B cell (primary cell): ENCODE measurements around the gene CDK11A. TPM values are rescaled to one million over a fixed set of nuclear protein-coding genes. Genes with fewer than 3 reads are reported as not detected.

ENCODE experiments used
- ATAC-seq: fragments of 200-7000 bp; cut with Tn5 transposase; one replicate; pipeline ENCODE4 v1.10.0; 2021; ENCODE audit warnings: low read depth, mild to moderate bottlenecking, moderate number of reproducible peaks, moderate library complexity
- CTCF ChIA-PET: fragments of 350-600 bp; sonication (Branson Sonifier 250); formaldehyde crosslinking; loops from one replicate; lab custom pipeline; 2021; ENCODE audit warnings: antibody characterized with exemption, inconsistent platforms; lab: Charles Lee
- POLR2A ChIA-PET: fragments of 350-600 bp; sonication (Branson Sonifier 250); formaldehyde crosslinking; loops from one replicate; lab custom pipeline; 2021; ENCODE audit warnings: antibody characterized with exemption; lab: Charles Lee
- DNase-seq: peaks from one replicate; pipeline ENCODE4 v3.0.0; 2013
- H2AFZ ChIP-seq: 2 replicates; pipeline ENCODE4 v1.6.1; 2012; ENCODE audit warnings: mild to moderate bottlenecking, low read depth, low read length; ENCODE audit not compliant: insufficient read depth, poor library complexity, severe bottlenecking
- H3K27ac ChIP-seq, 2 donors: 1 replicate in 1 of 2; 2 replicates in 1 of 2; pipeline ENCODE4 v1.5.1; 2012 to 2013; ENCODE audit warnings: low read length in 2 of 2, mild to moderate bottlenecking in 2 of 2, moderate library complexity in 1 of 2
- H3K27me3 ChIP-seq, 4 experiments: fragments of 200-600 bp in 1 of 4; sonication (generic) in 1 of 4; replicated peaks in 1 of 4; 1 replicate in 2 of 4; 2 replicates in 2 of 4; pipeline versions ENCODE4 v1.6.1 to v1.7.0; 2013 to 2016; ENCODE audit warnings: low read length in 3 of 4, mild to moderate bottlenecking in 2 of 4, mixed read lengths in 1 of 4, moderate library complexity in 1 of 4; ENCODE audit not compliant: insufficient read depth in 4 of 4, control insufficient read depth in 3 of 4; ENCODE audit errors: control extremely low read depth in 1 of 4
- H3K36me3 ChIP-seq, 2 experiments: replicated peaks in 1 of 2; 1 replicate in 1 of 2; 2 replicates in 1 of 2; pipeline versions ENCODE4 v1.6.1 to v1.7.1; 2013; ENCODE audit warnings: low read length in 1 of 2; ENCODE audit not compliant: insufficient read depth in 2 of 2, control insufficient read depth in 1 of 2; ENCODE audit errors: control extremely low read depth in 1 of 2, extremely low read depth in 1 of 2
- H3K4me1 ChIP-seq, 2 donors: fragments of 200-600 bp in 1 of 2; sonication (generic) in 1 of 2; 1 replicate in 1 of 2; 2 replicates in 1 of 2; pipeline versions ENCODE4 v1.5.1 to v1.6.1; 2013 to 2017; ENCODE audit warnings: low read length in 2 of 2; ENCODE audit not compliant: control insufficient read depth in 2 of 2, insufficient read depth in 2 of 2
- H3K4me2 ChIP-seq: replicated peaks from 2 replicates; pipeline ENCODE3; 2012; ENCODE audit warnings: mild to moderate bottlenecking, low read depth, low read length; ENCODE audit not compliant: poor library complexity, severe bottlenecking
- H3K4me3 ChIP-seq, 5 experiments: fragments of 200-600 bp in 1 of 5; sonication (generic) in 1 of 5; 1 replicate in 3 of 5; 2 replicates in 2 of 5; pipeline versions ENCODE4 v1.5.1 to v1.7.0; 2011 to 2016; ENCODE audit warnings: low read length in 4 of 5, mild to moderate bottlenecking in 4 of 5, low read depth in 2 of 5, control low read depth in 1 of 5, moderate library complexity in 1 of 5; ENCODE audit not compliant: insufficient read depth in 1 of 5; ENCODE audit errors: control extremely low read depth in 1 of 5, extremely low read depth in 1 of 5
- H3K79me2 ChIP-seq: fragments of 200-600 bp; sonication (generic); one replicate; pipeline ENCODE4 v1.6.0; 2016; ENCODE audit warnings: low read length; ENCODE audit not compliant: control insufficient read depth, insufficient read depth
- H3K9ac ChIP-seq: fragments of 200-600 bp; sonication (generic); 2 replicates; pipeline ENCODE4 v1.6.1; 2017; ENCODE audit warnings: mild to moderate bottlenecking, low read length, moderate library complexity
- H3K9me3 ChIP-seq, 3 donors: one replicate each; pipeline versions ENCODE4 v1.6.1 to v1.7.1; 2013; ENCODE audit warnings: low read length in 2 of 3; ENCODE audit not compliant: control insufficient read depth in 2 of 3, insufficient read depth in 1 of 3; ENCODE audit errors: control extremely low read depth in 1 of 3
- H4K20me1 ChIP-seq: 2 replicates; pipeline ENCODE4 v1.6.0; 2012; ENCODE audit warnings: mild to moderate bottlenecking, low read length; ENCODE audit not compliant: insufficient read depth, control insufficient read depth, poor library complexity, severe bottlenecking
- H3K27ac Mint-ChIP-seq: one replicate; pipeline ENCODE4 v1.8.0; 2021; ENCODE audit warnings: mixed read lengths
- H3K27me3 Mint-ChIP-seq: one replicate; pipeline ENCODE4 v1.8.0; 2021; ENCODE audit warnings: mixed read lengths
- H3K4me1 Mint-ChIP-seq: one replicate; pipeline ENCODE4 v1.8.0; 2021; ENCODE audit warnings: mixed read lengths
- H3K4me3 Mint-ChIP-seq: one replicate; pipeline ENCODE4 v1.8.0; 2021; ENCODE audit warnings: mixed read lengths
- H3K9me3 Mint-ChIP-seq: one replicate; pipeline ENCODE4 v1.8.0; 2022; ENCODE audit warnings: mixed read lengths; ENCODE audit not compliant: insufficient read depth
- EZH2 ChIP-seq: IDR thresholded peaks from 2 replicates; pipeline ENCODE4 v1.6.1; 2012; ENCODE audit warnings: borderline replicate concordance, low read depth, mild to moderate bottlenecking, moderate library complexity, low read length; ENCODE audit not compliant: insufficient read depth, poor library complexity, severe bottlenecking
- WGBS: methylation state at CpG from one replicate; pipeline ENCODE4 v1.1.5; 2013; ENCODE audit warnings: missing lambda C conversion rate; ENCODE audit not compliant: insufficient coverage; 5-methylcytosine and 5-hydroxymethylcytosine counted together
- intact Hi-C: fragments of 100-400 bp; cut with micrococcal nuclease; formaldehyde crosslinking; loops from one replicate; pipeline ENCODE4 v1.10.0; 2022
- polyA plus RNA-seq: library from polyadenylated mRNA; depleted of rRNA; stranded (reverse); fragments of >200 nt; gene quantifications from 2 replicates; pipeline ENCODE4 v1.2.3, GENCODE V29; 2012
- total RNA-seq, 2 donors: library from RNA; stranded (reverse); fragments of 120-200 nt in 1 of 2; gene quantifications; 1 replicate in 1 of 2; 2 replicates in 1 of 2; pipeline versions ENCODE4 v1.2.3 to v1.2.4, GENCODE V29; 2013 to 2022
- TF ChIP-seq, protein P1 (sequence below): fragments of 200-600 bp; IDR thresholded peaks from one replicate; pipeline ENCODE4 v1.8.0; 2022; ENCODE audit warnings: antibody characterized with exemption, mild to moderate bottlenecking

The CDK11A gene
- total and polyA plus RNA-seq, 2 donors (not counting 1 experiment from before 2014, with no cell fraction given): 82.1 to 138 TPM

DNA sequence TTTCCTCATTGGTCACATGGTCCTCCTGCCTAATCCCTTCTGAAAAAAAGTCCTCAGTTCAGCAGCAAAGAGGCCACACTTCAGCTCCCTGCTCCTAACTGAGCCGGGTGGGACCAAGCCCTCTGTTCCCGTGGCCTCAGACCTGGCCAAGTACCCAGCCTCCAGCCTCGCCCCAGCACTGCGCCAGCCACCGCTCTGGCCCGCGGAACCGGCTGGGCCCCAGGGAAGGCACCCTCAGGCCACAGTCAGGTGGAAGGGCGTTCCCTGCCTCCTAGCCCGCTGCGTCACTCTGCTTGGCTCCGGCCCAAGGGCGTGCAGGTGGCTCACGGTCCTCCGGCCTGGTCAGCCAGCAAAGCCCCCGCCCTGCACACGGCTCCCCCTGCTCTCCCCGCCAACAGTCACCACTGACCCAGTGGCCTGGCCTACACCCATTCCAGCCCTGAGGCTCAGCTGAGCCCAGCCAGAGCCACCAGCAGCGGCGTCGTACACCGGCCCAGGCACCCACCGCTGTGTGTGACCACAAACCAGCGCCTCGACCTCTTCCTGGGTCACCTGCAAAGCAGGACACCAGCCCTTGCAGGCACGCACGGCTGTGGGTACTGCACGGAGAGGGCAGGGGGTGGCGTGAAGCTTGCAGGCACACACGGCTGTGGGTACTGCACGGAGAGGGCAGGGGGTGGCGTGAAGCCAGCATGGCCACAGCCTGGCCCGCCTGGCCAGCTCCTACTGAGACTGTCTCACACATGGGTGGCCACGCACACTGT is 34.7 kb upstream of the CDK11A start:
- Histone ChIP-seq H3K9ac (no peak overlapping the region), H4K20me1 (peaks cover 70% of the 10 kb centered on the region), H3K36me3 (peaks cover 0 to 89% of the 10 kb centered on the region in 2 experiments), H3K4me1 (no peaks in the 10 kb centered on the region), H3K4me2 (no peak overlapping the region), H3K9me3 (no peaks in the 10 kb centered on the region), H3K4me3 (no peak overlapping the region), H3K79me2 (peaks cover 94% of the 10 kb centered on the region), H3K27me3 (no peaks in the 10 kb centered on the region), H2AFZ (no peak overlapping the region), H3K27ac (no peak overlapping the region)
- ChIA-PET POLR2A (no interaction called here), CTCF (interaction anchor here (0.8 kb wide), 1 partner anchor 21 kb away, joined by 3 read pairs; no protein-coding TSS in a partner anchor)
- Mint-ChIP-seq H3K27ac (no peak overlapping the region), H3K27me3 (no peaks in the 10 kb centered on the region), H3K9me3 (no peaks in the 10 kb centered on the region), H3K4me1 (no peaks in the 10 kb centered on the region), H3K4me3 (no peak overlapping the region)
- ATAC-seq (no peak), DNase-seq (no peak)
- no peak for TF ChIP-seq EZH2
- TF ChIP-seq, protein P1, sequence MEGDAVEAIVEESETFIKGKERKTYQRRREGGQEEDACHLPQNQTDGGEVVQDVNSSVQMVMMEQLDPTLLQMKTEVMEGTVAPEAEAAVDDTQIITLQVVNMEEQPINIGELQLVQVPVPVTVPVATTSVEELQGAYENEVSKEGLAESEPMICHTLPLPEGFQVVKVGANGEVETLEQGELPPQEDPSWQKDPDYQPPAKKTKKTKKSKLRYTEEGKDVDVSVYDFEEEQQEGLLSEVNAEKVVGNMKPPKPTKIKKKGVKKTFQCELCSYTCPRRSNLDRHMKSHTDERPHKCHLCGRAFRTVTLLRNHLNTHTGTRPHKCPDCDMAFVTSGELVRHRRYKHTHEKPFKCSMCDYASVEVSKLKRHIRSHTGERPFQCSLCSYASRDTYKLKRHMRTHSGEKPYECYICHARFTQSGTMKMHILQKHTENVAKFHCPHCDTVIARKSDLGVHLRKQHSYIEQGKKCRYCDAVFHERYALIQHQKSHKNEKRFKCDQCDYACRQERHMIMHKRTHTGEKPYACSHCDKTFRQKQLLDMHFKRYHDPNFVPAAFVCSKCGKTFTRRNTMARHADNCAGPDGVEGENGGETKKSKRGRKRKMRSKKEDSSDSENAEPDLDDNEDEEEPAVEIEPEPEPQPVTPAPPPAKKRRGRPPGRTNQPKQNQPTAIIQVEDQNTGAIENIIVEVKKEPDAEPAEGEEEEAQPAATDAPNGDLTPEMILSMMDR: no peak
- WGBS: 85% methylated on average over 33 of the region's 34 CpGs
- intact Hi-C loops: no loop called here

DNA sequence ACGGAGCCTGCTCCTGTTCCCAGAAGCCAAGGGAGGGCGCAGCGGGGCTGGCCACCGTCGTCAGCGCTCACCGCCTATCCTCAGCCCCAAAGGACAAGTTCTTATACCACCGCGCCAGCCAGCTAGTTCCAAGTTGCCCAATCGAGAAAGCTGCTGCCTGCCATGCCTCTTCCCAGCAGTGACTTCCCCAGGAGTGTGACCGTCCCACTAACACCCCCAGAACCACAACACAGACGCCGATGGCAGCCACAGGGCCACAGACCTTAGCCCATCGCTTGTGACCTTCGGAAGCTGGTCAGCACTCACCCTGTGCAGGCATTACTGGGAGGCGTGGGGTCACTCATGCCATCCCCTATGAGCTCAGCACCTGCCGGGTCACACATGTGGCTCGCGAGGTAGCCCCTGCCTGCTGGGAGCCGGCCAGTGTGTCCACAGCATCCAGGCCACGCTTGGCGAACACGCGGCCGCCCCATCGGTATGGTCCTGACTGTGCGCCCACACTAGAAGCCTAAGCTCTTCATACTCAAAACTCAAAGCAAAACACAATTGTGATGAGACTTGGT is 34.0 kb upstream of the CDK11A start:
- H3K27ac ChIP-seq: no peak overlapping the region
- H3K27me3 ChIP-seq: no peaks in the 10 kb centered on the region
- no peak overlapping the region for H3K27ac Mint-ChIP-seq
- no peaks in the 10 kb centered on the region for H3K4me1 ChIP-seq
- no peaks in the 10 kb centered on the region for H3K27me3 Mint-ChIP-seq
- WGBS: 93% methylated on average over 20 of the region's 27 CpGs
- peaks cover 87% of the 10 kb centered on the region for H3K79me2 ChIP-seq
- H3K4me1 Mint-ChIP-seq: no peaks in the 10 kb centered on the region
- no peaks in the 10 kb centered on the region for H3K9me3 ChIP-seq
- no peak overlapping the region for H3K4me2 ChIP-seq
- ChIA-PET POLR2A (no interaction called here), CTCF (no interaction called here)
- TF ChIP-seq, protein P1: no peak
- no peak for TF ChIP-seq EZH2
- H3K4me3 ChIP-seq: no peak overlapping the region
- no peak overlapping the region for H2AFZ ChIP-seq
- ATAC-seq (no peak), DNase-seq (no peak)
- intact Hi-C loops: no loop called here
- peaks cover 74% of the 10 kb centered on the region for H4K20me1 ChIP-seq
- no peaks in the 10 kb centered on the region for H3K9me3 Mint-ChIP-seq
- peaks cover 0 to 91% of the 10 kb centered on the region in 2 experiments for H3K36me3 ChIP-seq
- H3K9ac ChIP-seq: no peak overlapping the region
- H3K4me3 Mint-ChIP-seq: no peak overlapping the region
